ENCODE measurements around the gene RNF217. TPM values are rescaled to one million over a fixed set of nuclear protein-coding genes. Genes with fewer than 3 reads are reported as not detected.

The RNF217 gene
- total RNA-seq, 1 donor from 2014 or later: 51.5 TPM

GRCh38 chr6:125075741-125076481 is 113.7 kb downstream of the RNF217 start:
- no peaks in the 10 kb centered on the region for H3K27me3 Mint-ChIP-seq (ENCODE audit: low read depth)
- no peak overlapping the region for H3K4me3 Mint-ChIP-seq (ENCODE audit: unreplicated experiment)
- peaks cover 14% of the 10 kb centered on the region for H3K36me3 Mint-ChIP-seq (ENCODE audit: low read depth)
- no peak for DNase-seq (ENCODE audit: low spot score)
- no peak overlapping the region for H3K27ac Mint-ChIP-seq (ENCODE audit: unreplicated experiment)
- peaks cover 29% of the 10 kb centered on the region for H3K4me1 Mint-ChIP-seq (ENCODE audit: low read depth)
- H3K9me3 Mint-ChIP-seq (ENCODE audit: low read depth): no peaks in the 10 kb centered on the region
- no peak for TF ChIP-seq CTCF (IDR thresholded peaks at IDR 0.05)

- H3K4me1 Mint-ChIP-seq (ENCODE audit: low read depth): peaks cover 29% of the 10 kb centered on the region
- no peaks in the 10 kb centered on the region for H3K9me3 Mint-ChIP-seq (ENCODE audit: low read depth)
- no peaks in the 10 kb centered on the region for H3K27me3 Mint-ChIP-seq (ENCODE audit: low read depth)
- peaks cover 15% of the 10 kb centered on the region for H3K36me3 Mint-ChIP-seq (ENCODE audit: low read depth)
- TF ChIP-seq CTCF (IDR thresholded peaks at IDR 0.05): no peak
- H3K27ac Mint-ChIP-seq (ENCODE audit: unreplicated experiment): no peak overlapping the region
- no peak overlapping the region for H3K4me3 Mint-ChIP-seq (ENCODE audit: unreplicated experiment)
- DNase-seq (ENCODE audit: low spot score): no peak
Observed at GRCh38 chr6:125076482-125076742, 114.2 kb downstream of the RNF217 start.

- TF ChIP-seq CTCF (IDR thresholded peaks at IDR 0.05): no peak
- Mint-ChIP-seq H3K4me3 (ENCODE audit: unreplicated experiment) (no peak overlapping the region), H3K27ac (ENCODE audit: unreplicated experiment) (peak overlapping the region; percentile 80), H3K4me1 (ENCODE audit: low read depth) (peaks cover 29% of the 10 kb centered on the region), H3K36me3 (ENCODE audit: low read depth) (peaks cover 17% of the 10 kb centered on the region), H3K9me3 (ENCODE audit: low read depth) (no peaks in the 10 kb centered on the region), H3K27me3 (ENCODE audit: low read depth) (no peaks in the 10 kb centered on the region)
- DNase-seq (ENCODE audit: low spot score): no peak
Observed at GRCh38 chr6:125077453-125077852, 115.2 kb downstream of the RNF217 start.

GRCh38 chr6:125078602-125079321 is 116.5 kb downstream of the RNF217 start:
- no peaks in the 10 kb centered on the region for H3K27me3 Mint-ChIP-seq (ENCODE audit: low read depth)

More at GRCh38 chr6:125078602-125079321, 116.5 kb downstream of the RNF217 start:
- DNase-seq (ENCODE audit: low spot score): no peak
- Mint-ChIP-seq H3K9me3 (ENCODE audit: low read depth) (no peaks in the 10 kb centered on the region), H3K27ac (ENCODE audit: unreplicated experiment) (peak overlapping the region; percentile 59), H3K36me3 (ENCODE audit: low read depth) (peaks cover 27% of the 10 kb centered on the region), H3K4me1 (ENCODE audit: low read depth) (peaks cover 29% of the 10 kb centered on the region), H3K4me3 (ENCODE audit: unreplicated experiment) (no peak overlapping the region)
- TF ChIP-seq CTCF (IDR thresholded peaks at IDR 0.05): no peak

Data from chondrocyte (in vitro differentiated cells).